Measurements from ENCODE around the gene ARID1B. TPM values are rescaled to one million over a fixed set of nuclear protein-coding genes. Genes with fewer than 3 reads are reported as not detected.

Gene ARID1B
- total and polyA plus RNA-seq, 5 donors = 18.3 to 59.6 (median 53.8) TPM

DNA sequence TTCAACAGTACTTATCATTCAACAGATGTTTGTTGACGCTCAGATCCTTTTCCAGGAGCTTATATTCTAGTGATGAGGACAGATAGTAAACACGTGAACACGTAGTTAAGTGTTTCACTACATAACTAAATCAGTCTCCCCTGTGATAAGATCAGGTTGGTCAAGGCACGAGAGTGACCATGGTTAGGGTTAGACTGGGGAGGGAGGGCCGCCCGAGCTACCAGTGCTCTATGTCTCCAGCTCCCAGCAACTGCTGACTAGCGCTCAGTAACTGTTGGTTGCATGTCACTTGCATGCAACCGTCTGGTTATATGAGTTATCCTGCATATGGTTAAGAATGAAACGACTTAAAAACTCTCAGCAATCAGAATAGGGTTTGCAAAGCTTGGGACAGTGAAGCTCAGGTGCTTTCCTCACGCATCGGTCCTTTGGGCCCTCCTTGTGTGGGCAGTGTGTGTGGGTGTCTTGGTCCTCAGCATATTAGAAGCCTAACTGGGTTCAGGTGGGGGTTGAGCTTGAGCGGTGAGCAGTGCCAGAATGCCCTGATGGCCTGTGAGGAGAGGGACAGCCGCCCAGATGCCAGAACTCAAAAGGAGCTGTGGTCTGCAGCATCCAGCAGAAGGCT lies 120.8 kb downstream of the ARID1B start:
- no peak overlapping the region for H3K27ac ChIP-seq (ENCODE audit: low read length)
- no peaks in the 10 kb centered on the region for H3K27me3 ChIP-seq (ENCODE audit: control insufficient read depth, insufficient read depth)
- H3K4me1 ChIP-seq (ENCODE audit: control insufficient read depth, insufficient read depth, low read length) = peaks cover 8% of the 10 kb centered on the region
- no peak for ATAC-seq
- intact Hi-C loops (cut with DNase I) = no loop called here
- WGBS = 92% methylated on average over 13 of the region's 13 CpGs
- no peak overlapping the region for H3K4me3 ChIP-seq (ENCODE audit: low read length)
- no peaks in the 10 kb centered on the region for H3K9me3 ChIP-seq (ENCODE audit: control insufficient read depth, low read length)
- no peak for DNase-seq

DNA sequence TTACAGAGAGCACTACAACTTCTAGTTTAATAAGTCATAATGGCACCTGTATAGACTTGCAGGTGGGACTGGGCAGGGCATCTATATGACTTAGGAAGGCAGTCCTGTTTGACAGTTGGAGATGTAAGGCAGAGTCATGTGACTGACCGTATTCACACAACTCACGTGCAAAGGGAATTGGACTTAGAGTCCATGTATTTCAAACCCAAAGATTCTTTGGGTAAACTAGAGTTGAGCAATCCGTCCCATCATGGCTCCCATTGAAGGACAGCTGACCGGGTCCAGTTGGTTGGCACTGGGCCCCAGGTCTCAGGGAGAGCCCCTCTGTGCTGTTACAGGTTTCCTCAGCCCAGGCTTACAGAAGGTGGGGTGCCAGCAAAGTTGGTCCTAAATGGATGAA lies 121.9 kb downstream of the ARID1B start:
- Histone ChIP-seq H3K4me3 (ENCODE audit: low read length) (no peak overlapping the region), H3K9me3 (ENCODE audit: control insufficient read depth, low read length) (no peaks in the 10 kb centered on the region), H3K27ac (ENCODE audit: low read length) (no peak overlapping the region), H3K27me3 (ENCODE audit: control insufficient read depth, insufficient read depth) (no peaks in the 10 kb centered on the region), H3K4me1 (ENCODE audit: control insufficient read depth, insufficient read depth, low read length) (peaks cover 8% of the 10 kb centered on the region)
- ATAC-seq = no peak
- intact Hi-C loops (cut with DNase I) = no loop called here
- DNase-seq = no peak
- WGBS = 95% methylated on average over 4 of the region's 4 CpGs

DNA sequence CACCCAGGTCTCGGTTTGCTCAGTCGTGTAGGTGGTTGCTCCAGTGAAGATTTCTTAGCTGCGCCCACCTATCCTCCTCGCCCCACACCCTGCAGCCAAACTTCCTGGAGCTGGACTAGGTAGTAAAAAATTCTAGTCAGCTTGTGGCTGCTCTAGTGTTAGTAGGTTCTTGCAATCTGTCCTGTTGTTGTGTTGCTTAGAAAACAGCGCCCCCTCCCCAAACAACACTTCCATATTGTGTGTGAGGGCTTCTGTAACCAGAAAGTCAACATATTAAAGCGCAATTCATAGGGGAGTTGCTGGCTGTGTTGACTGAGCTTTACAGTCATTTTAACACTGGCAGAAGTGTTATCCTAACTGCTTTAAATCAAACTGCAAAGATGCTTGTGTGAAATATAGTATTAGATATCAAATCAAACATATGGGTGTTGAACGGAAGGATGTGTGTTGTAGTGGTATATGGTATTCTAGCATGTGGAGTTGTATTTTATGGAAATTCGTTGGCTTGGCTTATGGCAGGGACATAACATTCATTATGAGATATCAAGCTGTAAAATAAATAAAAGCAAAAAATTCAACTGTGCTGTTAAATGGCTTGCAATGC lies 122.5 kb downstream of the ARID1B start:
- intact Hi-C loops (cut with DNase I) = no loop called here
- H3K27me3 ChIP-seq (ENCODE audit: control insufficient read depth, insufficient read depth) = no peaks in the 10 kb centered on the region
- no peak overlapping the region for H3K4me3 ChIP-seq (ENCODE audit: low read length)
- no peaks in the 10 kb centered on the region for H3K9me3 ChIP-seq (ENCODE audit: control insufficient read depth, low read length)
- 94% methylated on average over 8 of the region's 8 CpGs for WGBS
- ATAC-seq (no peak), DNase-seq (no peak)
- peaks cover 8% of the 10 kb centered on the region for H3K4me1 ChIP-seq (ENCODE audit: control insufficient read depth, insufficient read depth, low read length)
- H3K27ac ChIP-seq (ENCODE audit: low read length) = no peak overlapping the region

DNA sequence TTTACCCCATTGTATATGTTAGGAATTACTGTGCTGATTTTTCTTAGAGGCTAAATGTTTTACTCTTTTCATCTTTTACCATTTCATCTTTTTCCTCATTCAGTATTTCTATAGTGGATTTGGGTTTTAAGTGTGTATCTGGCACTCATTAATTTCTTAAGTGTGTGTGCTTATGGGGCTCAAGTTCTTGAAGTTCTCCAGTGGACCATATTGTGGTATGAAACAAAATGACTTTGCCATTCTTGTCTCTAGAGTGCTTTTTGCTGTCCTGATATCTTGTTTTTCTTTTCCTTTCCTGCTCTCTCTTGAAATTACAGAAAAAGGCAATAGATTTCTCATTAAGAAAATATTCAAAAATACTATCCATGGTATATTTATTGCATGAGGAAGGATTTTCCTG lies 123.1 kb downstream of the ARID1B start:
- no peak for ATAC-seq
- no peak overlapping the region for H3K27ac ChIP-seq (ENCODE audit: low read length)
- DNase-seq = no peak
- H3K27me3 ChIP-seq (ENCODE audit: control insufficient read depth, insufficient read depth) = no peaks in the 10 kb centered on the region
- H3K4me3 ChIP-seq (ENCODE audit: low read length) = no peak overlapping the region
- intact Hi-C loops (cut with DNase I) = no loop called here
- peaks cover 6% of the 10 kb centered on the region for H3K4me1 ChIP-seq (ENCODE audit: control insufficient read depth, insufficient read depth, low read length)
- H3K9me3 ChIP-seq (ENCODE audit: control insufficient read depth, low read length) = no peaks in the 10 kb centered on the region

DNA sequence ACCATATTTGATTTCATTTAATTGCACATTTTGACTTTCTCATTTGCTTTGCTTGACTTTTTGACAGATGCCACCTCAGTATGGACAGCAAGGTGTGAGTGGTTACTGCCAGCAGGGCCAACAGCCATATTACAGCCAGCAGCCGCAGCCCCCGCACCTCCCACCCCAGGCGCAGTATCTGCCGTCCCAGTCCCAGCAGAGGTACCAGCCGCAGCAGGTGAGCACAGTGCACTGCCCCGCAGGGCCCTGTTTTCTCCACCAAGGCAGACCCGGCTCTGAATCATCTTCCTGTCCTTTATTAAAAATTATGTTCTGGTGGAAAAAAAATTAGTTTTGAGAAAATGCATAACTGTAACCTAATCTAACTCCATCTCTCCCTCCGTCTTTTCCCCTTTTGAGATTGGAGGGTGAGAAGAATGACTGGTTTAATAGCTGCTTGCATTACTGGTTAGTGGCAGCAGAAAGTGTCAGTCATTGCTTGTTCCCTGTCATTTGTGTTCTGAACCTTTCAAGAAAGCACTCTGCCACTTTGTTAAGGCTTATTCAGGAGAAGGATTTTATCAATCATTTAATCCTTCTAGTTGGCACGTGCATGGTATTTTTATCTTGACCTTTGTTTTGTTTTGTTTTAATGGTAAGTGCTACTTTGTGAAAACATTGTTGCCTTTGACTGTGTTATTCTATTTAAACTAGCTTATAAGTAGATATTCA lies 124.3 kb downstream of the ARID1B start:
- intact Hi-C loops (cut with DNase I) = no loop called here
- Histone ChIP-seq H3K4me1 (ENCODE audit: control insufficient read depth, insufficient read depth, low read length) (peaks cover 5% of the 10 kb centered on the region), H3K9me3 (ENCODE audit: control insufficient read depth, low read length) (no peaks in the 10 kb centered on the region), H3K27me3 (ENCODE audit: control insufficient read depth, insufficient read depth) (no peaks in the 10 kb centered on the region), H3K4me3 (ENCODE audit: low read length) (no peak overlapping the region), H3K27ac (ENCODE audit: low read length) (no peak overlapping the region)
- ATAC-seq (no peak), DNase-seq (no peak)
- 83% methylated on average over 9 of the region's 9 CpGs for WGBS

DNA sequence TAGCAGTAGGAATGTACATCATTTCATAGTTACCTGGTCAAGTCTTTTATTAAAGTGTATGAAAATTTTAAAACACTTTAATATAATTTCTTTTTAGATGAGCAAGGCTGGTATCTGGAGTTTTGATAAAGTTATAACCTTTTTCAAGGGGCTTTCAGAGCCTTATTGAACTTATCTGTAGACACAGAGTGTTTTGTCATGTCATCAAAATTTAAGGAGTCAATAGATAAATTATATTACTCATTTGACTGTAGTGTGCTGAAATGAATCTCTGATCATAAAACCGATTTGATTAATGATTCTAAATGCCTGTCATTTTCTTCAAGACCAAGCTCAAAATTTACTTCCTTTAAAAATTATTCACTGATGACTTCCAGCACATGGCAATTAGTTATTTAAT lies 125.6 kb downstream of the ARID1B start:
- intact Hi-C loops (cut with DNase I) = no loop called here
- Histone ChIP-seq H3K9me3 (ENCODE audit: control insufficient read depth, low read length) (no peaks in the 10 kb centered on the region), H3K27me3 (ENCODE audit: control insufficient read depth, insufficient read depth) (no peaks in the 10 kb centered on the region), H3K4me1 (ENCODE audit: control insufficient read depth, insufficient read depth, low read length) (peaks cover 5% of the 10 kb centered on the region), H3K27ac (ENCODE audit: low read length) (no peak overlapping the region), H3K4me3 (ENCODE audit: low read length) (no peak overlapping the region)
- 70% methylated on average over 1 of the region's 1 CpG for WGBS
- ATAC-seq = no peak
- no peak for DNase-seq

DNA sequence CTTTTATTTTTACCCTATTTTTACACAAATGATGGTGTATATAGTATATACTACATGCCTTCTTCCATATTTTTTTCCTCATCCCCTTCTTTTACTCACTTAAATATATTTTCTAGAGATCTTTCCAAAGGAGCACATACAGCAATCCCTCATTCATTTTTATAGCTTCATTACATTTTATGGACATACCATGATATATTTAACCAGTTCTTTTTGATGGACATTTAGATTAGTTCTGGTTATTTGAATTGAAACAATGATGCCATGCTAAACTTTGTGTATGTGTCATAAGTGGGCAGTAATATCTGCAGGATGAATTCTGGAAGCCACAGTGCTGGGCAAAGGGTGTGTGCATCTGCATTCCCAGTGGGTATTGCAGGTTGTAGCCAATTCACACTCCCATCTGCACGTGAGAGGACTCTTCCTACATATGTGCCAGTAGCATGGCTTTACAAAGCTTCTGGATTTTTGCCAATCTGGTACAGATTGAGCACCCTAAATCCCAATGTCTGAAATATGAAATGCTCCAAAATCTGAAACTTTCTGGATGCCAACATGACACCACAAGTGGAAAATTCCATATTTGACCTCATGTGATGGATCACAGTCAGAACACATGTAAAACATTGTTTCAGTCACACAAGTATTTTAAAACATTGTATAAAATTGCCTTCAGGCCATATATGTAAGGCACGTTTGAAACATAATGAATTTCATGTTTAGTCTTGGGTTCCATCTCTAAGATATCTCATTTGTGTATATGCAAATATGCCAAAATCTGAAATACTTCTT lies 127.2 kb downstream of the ARID1B start:
- Histone ChIP-seq H3K27ac (ENCODE audit: low read length) (no peak overlapping the region), H3K4me3 (ENCODE audit: low read length) (no peak overlapping the region), H3K4me1 (ENCODE audit: control insufficient read depth, insufficient read depth, low read length) (no peaks in the 10 kb centered on the region), H3K27me3 (ENCODE audit: control insufficient read depth, insufficient read depth) (no peaks in the 10 kb centered on the region), H3K9me3 (ENCODE audit: control insufficient read depth, low read length) (no peaks in the 10 kb centered on the region)
- DNase-seq (no peak), ATAC-seq (no peak)
- intact Hi-C loops (cut with DNase I) = no loop called here
- 75% methylated on average over 2 of the region's 2 CpGs for WGBS

DNA sequence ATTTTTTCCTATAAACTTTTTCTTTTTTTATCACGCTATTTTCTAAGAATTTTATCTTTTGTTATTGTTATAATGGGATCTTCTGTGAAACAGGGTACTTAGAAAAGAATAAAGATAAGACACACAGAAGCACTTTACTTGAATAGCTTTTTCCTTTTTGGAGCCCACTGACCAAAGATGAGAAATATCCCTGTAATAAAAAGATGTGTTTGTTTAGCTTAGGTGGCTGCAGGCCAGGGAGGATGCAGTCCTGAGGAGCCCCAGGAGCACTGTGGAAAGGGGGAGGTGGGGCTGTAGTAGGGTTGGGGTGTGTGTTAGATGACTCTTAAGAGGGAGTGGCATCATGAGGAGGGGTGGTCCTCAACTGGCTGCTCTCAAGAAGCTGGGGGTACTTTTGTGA lies 128.6 kb downstream of the ARID1B start:
- Histone ChIP-seq H3K4me3 (ENCODE audit: low read length) (no peak overlapping the region), H3K27me3 (ENCODE audit: control insufficient read depth, insufficient read depth) (no peaks in the 10 kb centered on the region), H3K9me3 (ENCODE audit: control insufficient read depth, low read length) (no peaks in the 10 kb centered on the region), H3K4me1 (ENCODE audit: control insufficient read depth, insufficient read depth, low read length) (no peaks in the 10 kb centered on the region), H3K27ac (ENCODE audit: low read length) (no peak overlapping the region)
- DNase-seq (no peak), ATAC-seq (no peak)
- WGBS = 50% methylated on average over 1 of the region's 1 CpG
- intact Hi-C loops (cut with DNase I) = no loop called here

DNA sequence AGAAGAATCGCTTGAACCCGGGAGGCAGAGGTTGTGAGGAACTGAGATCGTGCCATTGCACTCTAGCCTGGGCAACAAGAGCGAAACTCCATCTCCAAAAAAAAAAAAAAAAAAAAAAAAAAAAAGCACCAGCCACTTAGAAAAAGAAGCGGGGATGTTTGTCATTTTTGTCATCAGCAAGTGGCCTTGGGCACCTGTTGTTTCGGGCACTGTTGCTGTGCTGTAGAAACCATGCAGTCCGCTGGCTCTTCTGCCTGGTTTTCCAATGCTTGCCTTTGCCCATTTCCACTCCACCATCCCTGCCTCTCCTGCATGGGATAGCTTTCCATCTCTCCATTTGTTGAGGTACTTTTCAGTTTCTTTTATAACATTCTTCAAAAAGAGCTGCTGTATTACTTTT lies 129.3 kb downstream of the ARID1B start:
- no peaks in the 10 kb centered on the region for H3K9me3 ChIP-seq (ENCODE audit: control insufficient read depth, low read length)
- ATAC-seq (no peak), DNase-seq (no peak)
- no peak overlapping the region for H3K27ac ChIP-seq (ENCODE audit: low read length)
- no peak overlapping the region for H3K4me3 ChIP-seq (ENCODE audit: low read length)
- intact Hi-C loops (cut with DNase I) = no loop called here
- H3K4me1 ChIP-seq (ENCODE audit: control insufficient read depth, insufficient read depth, low read length) = peaks cover 1% of the 10 kb centered on the region
- H3K27me3 ChIP-seq (ENCODE audit: control insufficient read depth, insufficient read depth) = no peaks in the 10 kb centered on the region
- 96% methylated on average over 7 of the region's 7 CpGs for WGBS

DNA sequence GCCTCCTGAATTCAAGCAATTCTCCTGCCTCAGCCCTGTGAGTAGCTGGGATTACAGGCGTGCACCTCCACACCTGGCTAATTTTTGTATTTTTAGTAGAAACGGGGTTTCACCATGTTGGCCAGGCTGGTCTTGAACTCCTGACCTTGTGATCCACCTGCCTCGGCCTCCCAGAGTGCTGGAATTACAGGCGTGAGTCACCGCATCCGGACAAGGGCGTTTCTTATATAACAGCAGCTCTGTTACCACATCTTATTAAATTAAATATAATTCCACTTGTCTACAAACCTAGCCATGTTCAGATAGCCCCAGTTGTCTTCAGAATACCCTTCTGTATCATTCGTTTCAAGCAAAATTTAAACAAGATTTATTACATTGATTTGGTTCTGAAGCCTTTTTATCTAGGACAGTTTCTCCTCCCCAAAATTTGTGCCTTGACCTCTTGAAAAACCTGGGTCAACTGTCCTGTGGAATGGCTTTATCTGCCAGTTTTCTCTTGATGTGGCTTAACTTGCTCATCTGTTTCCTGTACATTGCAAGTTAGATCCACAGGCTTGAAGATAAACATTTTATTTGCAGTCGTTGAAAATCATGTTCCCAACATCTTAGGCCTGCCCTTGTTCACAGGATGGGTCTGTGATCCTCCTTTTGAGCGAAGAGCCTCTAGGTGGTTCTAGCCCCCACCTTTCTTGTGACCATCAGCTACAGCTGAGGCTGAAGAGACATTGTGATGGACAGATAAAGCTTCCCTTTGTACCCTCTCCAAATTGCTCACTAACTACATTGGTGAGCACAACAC lies 132.2 kb downstream of the ARID1B start:
- WGBS = 90% methylated on average over 10 of the region's 10 CpGs
- Histone ChIP-seq H3K27me3 (ENCODE audit: control insufficient read depth, insufficient read depth) (no peaks in the 10 kb centered on the region), H3K4me1 (ENCODE audit: control insufficient read depth, insufficient read depth, low read length) (peaks cover 7% of the 10 kb centered on the region), H3K9me3 (ENCODE audit: control insufficient read depth, low read length) (no peaks in the 10 kb centered on the region), H3K27ac (ENCODE audit: low read length) (no peak overlapping the region), H3K4me3 (ENCODE audit: low read length) (no peak overlapping the region)
- no peak for DNase-seq
- intact Hi-C loops (cut with DNase I) = no loop called here
- no peak for ATAC-seq

Measured in right cardiac atrium (tissue), 5 donors.